Thyroid gland (tissue), 4 donors: Measurements from ENCODE around the gene IMPG2. TPM values are rescaled to one million over a fixed set of nuclear protein-coding genes. Genes with fewer than 3 reads are reported as not detected.

Experiments
- DNase-seq, 2 donors: peaks; one replicate each; pipeline ENCODE4 v3.0.0-alpha.2; 2019
- H3K27ac ChIP-seq, 3 donors: fragments of 200-600 bp; sonication (generic); 1 replicate in 2 of 3; 2 replicates in 1 of 3; pipeline ENCODE4 v1.5.1; 2016 to 2019; ENCODE audit warnings: mild to moderate bottlenecking in 1 of 3, moderate library complexity in 1 of 3
- H3K27me3 ChIP-seq: fragments of 200-600 bp; sonication (generic); one replicate; pipeline ENCODE4 v1.5.1; 2019
- H3K36me3 ChIP-seq, 2 donors: fragments of 200-600 bp; sonication (generic); one replicate each; pipeline ENCODE4 v1.5.1; 2016 to 2019
- H3K4me1 ChIP-seq, 2 donors: fragments of 200-600 bp; sonication (generic); one replicate each; pipeline ENCODE4 v1.5.1; 2017 to 2019
- H3K4me3 ChIP-seq, 3 donors: fragments of 200-600 bp; sonication (generic); replicated peaks in 1 of 3; 1 replicate in 2 of 3; 2 replicates in 1 of 3; pipeline ENCODE4 v1.5.1; 2016; ENCODE audit warnings: mild to moderate bottlenecking in 1 of 3
- H3K9me3 ChIP-seq: fragments of 200-600 bp; sonication (generic); one replicate; pipeline ENCODE4 v1.5.1; 2017
- POLR2A ChIP-seq, 2 donors: fragments of 450-650 bp; IDR thresholded peaks; one replicate each; pipeline ENCODE4 v1.6.1; 2017; ENCODE audit warnings: antibody characterized with exemption in 2 of 2, mild to moderate bottlenecking in 2 of 2, moderate library complexity in 1 of 2
- WGBS, 2 donors: methylation state at CpG; one replicate each; pipeline ENCODE4 v1.1.5; 2017; 5-methylcytosine and 5-hydroxymethylcytosine counted together
- intact Hi-C: fragments of 100-400 bp; cut with DNase I; formaldehyde crosslinking; loops from one replicate; pipeline ENCODE4 v1.15.1; 2023
- total RNA-seq, 4 donors: library from RNA; depleted of rRNA; stranded (reverse); fragments of >200 nt; gene quantifications; one replicate each; pipeline ENCODE4 v1.2.3, GENCODE V29; 2016
- TF ChIP-seq, protein P1 (sequence below), 6 experiments: fragments of 200-600 bp in 3 of 6; fragments of 450-650 bp in 3 of 6; sonication (generic) in 3 of 6; IDR thresholded peaks; one replicate each; pipeline ENCODE4 v1.5.1; 2016 to 2019; ENCODE audit warnings: antibody characterized with exemption in 6 of 6, mild to moderate bottlenecking in 2 of 6, inconsistent platforms in 1 of 6, moderate library complexity in 1 of 6

Gene IMPG2
- total RNA-seq, 4 donors from 2014 or later: 0.24 to 0.58 (median 0.30) TPM

- Histone ChIP-seq H3K27me3 (no peaks in the 10 kb centered on the region), H3K4me3 (no peak overlapping the region), H3K4me1 (no peaks in the 10 kb centered on the region), H3K27ac (no peak overlapping the region), H3K9me3 (no peaks in the 10 kb centered on the region), H3K36me3 (no peaks in the 10 kb centered on the region)
- no peak for TF ChIP-seq POLR2A (IDR thresholded peaks at IDR 0.05)
- no peak for DNase-seq
- intact Hi-C loops: no loop called here
Measured at GRCh38 chr3:101184111-101184510, 136.3 kb downstream of the IMPG2 start.

GRCh38 chr3:101183151-101183550 is 137.2 kb downstream of the IMPG2 start:
- TF ChIP-seq, protein P1, sequence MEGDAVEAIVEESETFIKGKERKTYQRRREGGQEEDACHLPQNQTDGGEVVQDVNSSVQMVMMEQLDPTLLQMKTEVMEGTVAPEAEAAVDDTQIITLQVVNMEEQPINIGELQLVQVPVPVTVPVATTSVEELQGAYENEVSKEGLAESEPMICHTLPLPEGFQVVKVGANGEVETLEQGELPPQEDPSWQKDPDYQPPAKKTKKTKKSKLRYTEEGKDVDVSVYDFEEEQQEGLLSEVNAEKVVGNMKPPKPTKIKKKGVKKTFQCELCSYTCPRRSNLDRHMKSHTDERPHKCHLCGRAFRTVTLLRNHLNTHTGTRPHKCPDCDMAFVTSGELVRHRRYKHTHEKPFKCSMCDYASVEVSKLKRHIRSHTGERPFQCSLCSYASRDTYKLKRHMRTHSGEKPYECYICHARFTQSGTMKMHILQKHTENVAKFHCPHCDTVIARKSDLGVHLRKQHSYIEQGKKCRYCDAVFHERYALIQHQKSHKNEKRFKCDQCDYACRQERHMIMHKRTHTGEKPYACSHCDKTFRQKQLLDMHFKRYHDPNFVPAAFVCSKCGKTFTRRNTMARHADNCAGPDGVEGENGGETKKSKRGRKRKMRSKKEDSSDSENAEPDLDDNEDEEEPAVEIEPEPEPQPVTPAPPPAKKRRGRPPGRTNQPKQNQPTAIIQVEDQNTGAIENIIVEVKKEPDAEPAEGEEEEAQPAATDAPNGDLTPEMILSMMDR (IDR thresholded peaks at IDR 0.05): no peak
- TF ChIP-seq POLR2A (IDR thresholded peaks at IDR 0.05): no peak
- 90 to 94% methylated on average over 5 of the region's 5 CpGs for WGBS, 2 donors
- H3K4me3 ChIP-seq: no peak overlapping the region
- no peak overlapping the region for H3K27ac ChIP-seq
- intact Hi-C loops: no loop called here
- H3K27me3 ChIP-seq: no peaks in the 10 kb centered on the region
- H3K9me3 ChIP-seq: no peaks in the 10 kb centered on the region
- H3K36me3 ChIP-seq: no peaks in the 10 kb centered on the region
- DNase-seq: no peak
- no peaks in the 10 kb centered on the region for H3K4me1 ChIP-seq

GRCh38 chr3:101182734-101183133 is 137.6 kb downstream of the IMPG2 start:
- no peak overlapping the region for H3K4me3 ChIP-seq
- H3K27ac ChIP-seq: no peak overlapping the region
- H3K27me3 ChIP-seq: no peaks in the 10 kb centered on the region
- H3K36me3 ChIP-seq: no peaks in the 10 kb centered on the region
- intact Hi-C loops: no loop called here
- DNase-seq: no peak
- H3K9me3 ChIP-seq: no peaks in the 10 kb centered on the region
- 84 to 89% methylated on average over 1 of the region's 1 CpG for WGBS, 2 donors
- no peak for TF ChIP-seq POLR2A (IDR thresholded peaks at IDR 0.05)
- TF ChIP-seq, protein P1 (IDR thresholded peaks at IDR 0.05): no peak
- no peaks in the 10 kb centered on the region for H3K4me1 ChIP-seq

DNA sequence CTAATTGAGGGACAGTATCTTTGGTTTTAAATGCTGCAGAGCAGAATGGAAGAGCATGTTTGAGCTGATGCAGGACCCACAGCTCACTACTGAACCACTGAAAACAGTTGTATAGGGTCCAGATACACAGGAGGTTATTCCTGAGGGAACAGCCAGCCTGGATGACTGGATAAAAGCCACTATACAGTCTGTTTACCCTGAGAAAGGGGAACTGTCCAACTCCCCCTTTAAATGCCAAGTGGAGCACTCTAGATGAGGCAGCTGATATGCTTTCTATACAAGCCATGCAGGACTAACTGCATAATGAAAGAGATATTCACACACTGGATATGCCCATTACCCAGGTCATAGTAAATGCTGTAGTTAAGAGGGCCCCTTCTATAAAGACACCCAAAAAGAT is 138.6 kb downstream of the IMPG2 start:
- no peak for DNase-seq
- intact Hi-C loops: no loop called here
- TF ChIP-seq POLR2A (IDR thresholded peaks at IDR 0.05): no peak
- TF ChIP-seq, protein P1 (IDR thresholded peaks at IDR 0.05): no peak

GRCh38 chr3:101179637-101180036 is 140.7 kb downstream of the IMPG2 start:
- no peak for DNase-seq
- intact Hi-C loops: no loop called here
- WGBS, 2 donors: 74 to 78% methylated on average over 3 of the region's 3 CpGs
- no peaks in the 10 kb centered on the region for H3K36me3 ChIP-seq
- H3K27ac ChIP-seq: no peak overlapping the region
- TF ChIP-seq POLR2A (IDR thresholded peaks at IDR 0.05): no peak
- TF ChIP-seq, protein P1 (IDR thresholded peaks at IDR 0.05): no peak
- no peak overlapping the region for H3K4me3 ChIP-seq
- no peaks in the 10 kb centered on the region for H3K9me3 ChIP-seq
- no peaks in the 10 kb centered on the region for H3K27me3 ChIP-seq
- H3K4me1 ChIP-seq: no peaks in the 10 kb centered on the region

More for the DNA sequence above, 138.6 kb downstream of the IMPG2 start:
- Histone ChIP-seq H3K27ac (no peak overlapping the region), H3K4me1 (no peaks in the 10 kb centered on the region), H3K9me3 (no peaks in the 10 kb centered on the region), H3K27me3 (no peaks in the 10 kb centered on the region), H3K36me3 (no peaks in the 10 kb centered on the region), H3K4me3 (no peak overlapping the region)

DNA sequence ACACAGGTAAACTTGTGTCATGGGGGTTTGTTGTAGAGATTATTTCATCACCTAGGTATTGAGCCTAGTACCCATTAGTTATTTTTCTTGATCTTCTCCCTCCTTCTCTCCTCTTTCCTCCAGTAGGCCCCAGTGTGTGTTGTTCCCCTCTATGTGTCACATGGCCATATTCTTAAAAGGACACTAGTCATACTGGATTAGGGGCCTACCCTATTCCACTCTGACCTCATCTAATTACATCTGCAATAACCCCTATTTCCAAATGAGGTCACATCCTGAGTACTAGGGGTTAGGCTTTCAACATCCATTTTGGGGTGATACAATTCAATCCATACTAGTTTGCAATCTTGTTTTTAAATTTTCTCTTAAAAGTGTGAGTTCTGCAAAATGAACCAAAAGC is 142.8 kb downstream of the IMPG2 start:
- Histone ChIP-seq H3K9me3 (no peaks in the 10 kb centered on the region), H3K27me3 (no peaks in the 10 kb centered on the region), H3K27ac (no peak overlapping the region), H3K4me3 (no peak overlapping the region), H3K4me1 (no peaks in the 10 kb centered on the region), H3K36me3 (no peaks in the 10 kb centered on the region)
- intact Hi-C loops: no loop called here
- DNase-seq: no peak
- TF ChIP-seq, protein P1 (IDR thresholded peaks at IDR 0.05): no peak
- no peak for TF ChIP-seq POLR2A (IDR thresholded peaks at IDR 0.05)
